HG03457 (cell line): ENCODE results near the gene CFAP299.

Source experiments
- ATAC-seq: cut with Tn5 transposase; IDR thresholded peaks from one replicate; pipeline ENCODE4 v1.9.1; 2021; ENCODE audit warnings: moderate number of reproducible peaks; ENCODE audit not compliant: unreplicated experiment

CFAP299 gene

GRCh38 chr4:80909938-80910337, 574.4 kb downstream of the CFAP299 start:
- no peak for ATAC-seq

DNA sequence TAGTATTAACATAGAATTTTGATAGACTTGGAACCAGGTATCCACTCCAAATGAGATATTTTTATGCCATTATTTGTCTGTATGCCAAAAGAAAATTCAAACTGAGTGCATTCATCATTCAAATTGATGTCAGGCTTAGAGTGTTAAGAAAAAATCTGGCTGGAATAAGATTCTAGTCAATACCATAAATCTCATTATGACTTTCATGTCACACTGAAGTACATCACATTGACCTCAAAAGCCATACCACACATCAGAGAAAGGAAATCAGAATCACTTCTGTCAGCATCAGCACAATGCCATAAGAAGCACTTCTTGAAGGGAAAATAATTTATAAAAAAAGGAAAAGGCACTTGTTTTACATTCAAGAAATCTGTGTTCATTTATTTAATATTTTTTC, 575.9 kb downstream of the CFAP299 start:
- no peak for ATAC-seq

- ATAC-seq, result no peak
Observed at GRCh38 chr4:80912350-80912749, 576.8 kb downstream of the CFAP299 start.

GRCh38 chr4:80913381-80913780, 577.9 kb downstream of the CFAP299 start:
- peak; percentile 77 for ATAC-seq

GRCh38 chr4:80916770-80917169, 581.2 kb downstream of the CFAP299 start:
- no peak for ATAC-seq

DNA sequence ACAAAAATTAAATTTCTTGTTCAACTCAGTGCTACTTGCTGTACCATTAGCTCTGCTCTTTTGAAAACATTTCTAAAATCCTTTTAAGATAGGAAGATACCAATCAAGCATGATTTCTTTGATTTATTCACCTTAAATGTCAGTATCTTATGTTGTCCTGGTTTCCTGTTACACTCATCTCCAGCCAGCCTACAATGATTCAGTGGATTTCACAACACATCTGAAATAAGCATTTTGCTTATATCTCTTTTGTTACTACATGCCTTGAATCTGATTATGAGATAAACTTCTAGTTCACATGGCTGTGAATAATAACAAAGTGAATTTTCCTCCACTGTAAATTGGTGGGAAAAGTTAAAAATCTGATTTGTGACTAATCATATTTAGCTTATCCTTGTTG, 582.5 kb downstream of the CFAP299 start:
- no peak for ATAC-seq

DNA sequence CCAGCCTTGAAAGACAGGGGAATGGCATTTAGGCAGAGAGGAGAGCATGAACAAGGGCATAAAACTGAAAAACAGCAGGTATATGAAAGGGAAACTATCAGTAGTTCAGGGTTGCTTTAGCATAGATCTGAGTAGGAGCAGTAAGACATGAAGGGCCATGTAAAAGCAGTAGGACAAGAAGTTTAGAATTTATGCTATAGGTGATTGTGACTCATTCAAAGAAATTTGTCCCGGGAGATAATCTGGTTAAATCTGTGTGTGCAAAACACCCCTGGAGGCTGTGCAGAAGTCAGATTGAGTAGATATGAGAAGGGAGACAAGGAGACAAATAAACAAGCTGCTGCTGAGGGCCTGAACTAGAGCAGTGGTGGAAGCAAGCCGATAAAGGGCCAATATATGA, 585.9 kb downstream of the CFAP299 start:
- no peak for ATAC-seq

- ATAC-seq, result no peak
Observed at GRCh38 chr4:80922941-80923340, 587.4 kb downstream of the CFAP299 start.

GRCh38 chr4:80925293-80925692, 589.8 kb downstream of the CFAP299 start:
- no peak for ATAC-seq

GRCh38 chr4:80926446-80926845, 590.9 kb downstream of the CFAP299 start:
- no peak for ATAC-seq

DNA sequence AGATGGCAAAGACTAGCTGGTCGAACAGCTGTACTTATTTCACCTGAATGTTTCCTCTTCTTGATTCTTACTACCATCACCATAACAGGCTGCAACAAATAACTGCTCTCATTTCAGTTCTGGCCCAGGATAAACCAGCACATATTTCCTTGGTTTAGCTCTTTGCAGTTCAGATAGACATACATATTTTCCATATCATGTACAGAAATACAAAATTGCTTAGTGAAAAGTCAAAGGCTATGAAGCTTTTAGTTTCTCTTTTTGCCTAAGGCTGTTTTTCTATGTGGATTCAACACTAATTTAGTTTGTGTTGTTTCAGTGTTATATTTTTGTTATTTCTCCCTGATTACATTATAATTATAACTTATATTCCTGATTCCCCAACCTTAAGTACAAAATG, 591.4 kb downstream of the CFAP299 start:
- no peak for ATAC-seq

GRCh38 chr4:80927420-80927819, 591.9 kb downstream of the CFAP299 start:
- no peak for ATAC-seq

DNA sequence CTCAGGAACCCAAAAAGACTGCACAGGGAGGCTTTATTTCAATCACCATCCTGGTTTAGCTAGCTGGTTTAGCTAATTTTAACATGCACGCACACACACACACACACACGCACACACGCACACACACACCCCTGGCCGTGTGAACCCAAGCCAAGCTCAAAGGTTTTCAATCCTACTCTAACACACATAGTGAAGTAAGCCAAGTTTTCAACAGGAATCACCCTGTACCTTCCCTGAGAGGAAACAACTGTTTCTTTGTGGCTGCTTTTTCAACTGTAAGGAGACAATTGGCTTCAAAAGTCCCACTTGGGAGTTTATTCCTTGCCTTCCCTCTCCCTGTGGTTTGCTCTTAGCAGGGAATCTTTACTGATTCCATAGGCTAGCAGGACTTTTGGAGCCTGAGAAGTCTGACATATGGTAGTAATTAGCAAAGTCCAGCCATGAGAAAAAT, 596.1 kb downstream of the CFAP299 start:
- no peak for ATAC-seq

DNA sequence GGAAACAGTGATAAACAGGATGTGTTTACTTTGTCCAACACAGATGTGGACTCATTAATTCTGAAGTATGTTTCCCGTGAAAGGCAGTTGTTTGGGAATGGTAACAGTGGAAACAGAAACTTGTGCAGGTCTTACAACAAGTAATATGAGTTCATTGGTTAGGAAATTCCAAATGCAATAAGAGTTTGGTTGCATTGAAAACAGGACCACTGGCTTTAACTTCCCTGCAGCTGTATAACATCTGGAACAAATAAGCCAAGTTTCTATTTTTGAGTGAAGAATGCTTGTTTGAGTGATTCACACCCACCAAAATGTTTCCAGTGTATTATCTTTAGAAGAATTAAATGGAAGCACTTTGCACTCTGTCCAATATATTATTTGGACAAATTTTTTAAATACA, 612.6 kb downstream of the CFAP299 start:
- no peak for ATAC-seq

GRCh38 chr4:80948995-80949394, 613.5 kb downstream of the CFAP299 start:
- ATAC-seq, result no peak

DNA sequence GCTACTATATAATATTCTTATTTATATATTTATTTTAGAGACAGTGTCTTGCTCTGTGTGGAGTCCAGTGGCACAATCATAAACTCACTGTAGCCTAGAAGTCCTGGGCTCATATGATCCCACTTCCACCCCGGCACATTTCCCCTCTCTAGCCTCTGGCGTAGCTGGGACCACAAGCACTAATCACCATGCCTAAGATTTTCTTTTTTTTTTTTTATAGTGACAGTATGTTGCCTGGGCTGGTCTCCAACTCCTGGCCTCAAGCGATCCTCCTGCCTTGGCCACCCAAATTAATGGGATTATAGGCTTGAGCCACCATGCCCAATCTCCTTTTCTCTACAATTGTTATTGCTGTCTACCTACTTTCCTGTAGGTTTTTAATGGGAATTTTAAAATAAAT, 620.9 kb downstream of the CFAP299 start:
- ATAC-seq, result no peak

DNA sequence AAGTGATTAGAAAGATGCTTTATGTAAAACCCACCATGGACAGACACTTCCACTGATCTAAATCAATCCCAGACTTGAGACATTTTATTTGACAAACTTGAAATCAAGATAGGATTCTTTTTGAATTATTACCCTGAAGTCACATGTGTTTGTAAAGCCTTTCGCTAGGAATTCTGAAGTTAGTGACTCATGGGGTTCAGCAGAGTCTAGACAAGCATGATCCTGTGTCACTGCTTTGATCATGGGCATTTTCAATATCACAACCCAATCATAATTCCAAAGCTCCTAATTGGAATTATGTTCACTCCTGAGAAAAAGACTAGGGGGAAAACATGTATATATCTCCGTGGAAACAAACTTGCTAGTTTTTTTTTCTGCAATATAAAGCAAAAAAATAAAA, 627.5 kb downstream of the CFAP299 start:
- no peak for ATAC-seq

DNA sequence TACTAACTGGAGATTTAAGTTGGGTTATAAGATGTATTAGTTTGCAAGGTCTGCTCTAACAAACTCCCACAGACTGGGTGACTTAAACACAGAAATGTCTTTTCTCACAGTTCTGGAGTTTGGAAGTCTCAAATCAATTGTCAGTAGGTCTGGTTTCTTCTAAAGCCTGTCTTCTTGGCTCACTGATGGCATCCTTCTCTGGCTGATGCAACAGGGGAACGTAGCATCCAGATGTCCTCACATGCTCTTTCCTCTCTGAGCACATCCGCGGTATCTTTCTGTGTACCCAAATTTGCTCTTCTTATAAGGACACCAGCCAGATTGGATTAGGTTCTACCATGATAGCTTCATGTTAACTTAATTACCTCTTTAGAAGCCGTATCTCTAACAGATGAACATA, 631.8 kb downstream of the CFAP299 start:
- no peak for ATAC-seq

DNA sequence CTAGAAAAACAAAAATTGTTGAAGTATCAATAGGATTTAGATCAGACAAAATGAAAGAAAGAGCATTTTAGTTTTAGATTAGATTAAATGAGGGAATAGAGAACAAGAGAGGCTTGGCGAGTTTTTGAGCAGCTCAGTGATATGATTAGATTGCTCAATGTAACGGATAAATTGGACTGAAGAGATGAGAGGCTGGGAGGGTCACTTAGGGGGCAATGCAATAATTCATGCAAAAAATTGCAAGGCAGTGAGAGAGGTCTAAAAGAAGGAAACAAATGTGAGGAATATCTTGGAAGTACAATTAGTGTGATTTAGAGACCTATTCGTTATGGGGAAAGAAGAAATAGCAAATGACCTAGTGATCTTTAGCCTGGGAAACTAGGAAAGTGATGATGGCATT, 644.7 kb downstream of the CFAP299 start:
- no peak for ATAC-seq

GRCh38 chr4:80986011-80986410, 650.5 kb downstream of the CFAP299 start:
- no peak for ATAC-seq

DNA sequence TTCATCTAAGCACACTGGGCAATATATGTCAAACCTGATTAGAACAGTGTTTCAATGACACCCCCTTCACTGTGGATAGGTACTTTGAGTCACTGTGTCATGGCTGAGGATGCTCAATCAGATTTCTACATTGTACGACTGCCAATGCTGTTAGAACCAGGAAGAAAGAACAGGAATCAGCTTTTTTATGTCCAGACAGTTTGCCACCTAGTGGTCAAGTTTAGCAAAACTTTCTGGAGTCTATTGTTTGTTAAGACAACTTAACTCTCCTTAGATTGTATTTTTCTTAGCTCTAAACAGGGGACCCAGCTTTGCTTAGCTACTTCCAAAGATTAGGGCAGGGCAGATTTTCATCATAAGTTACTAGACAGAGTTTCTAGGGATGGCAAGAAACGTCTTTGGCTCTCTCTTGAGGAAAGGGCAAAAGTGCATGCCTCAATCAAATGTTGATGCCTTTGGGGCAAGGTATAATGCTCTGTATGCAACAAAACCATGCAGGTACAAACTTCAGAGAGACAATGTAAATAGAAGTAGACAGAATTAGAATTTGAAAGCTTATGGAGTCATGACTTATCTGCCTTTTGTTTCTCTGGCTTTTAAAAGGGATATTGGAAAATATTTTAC, 654.5 kb downstream of the CFAP299 start:
- no peak for ATAC-seq

- no peak for ATAC-seq
Observed at GRCh38 chr4:80990851-80991250, 655.3 kb downstream of the CFAP299 start.

DNA sequence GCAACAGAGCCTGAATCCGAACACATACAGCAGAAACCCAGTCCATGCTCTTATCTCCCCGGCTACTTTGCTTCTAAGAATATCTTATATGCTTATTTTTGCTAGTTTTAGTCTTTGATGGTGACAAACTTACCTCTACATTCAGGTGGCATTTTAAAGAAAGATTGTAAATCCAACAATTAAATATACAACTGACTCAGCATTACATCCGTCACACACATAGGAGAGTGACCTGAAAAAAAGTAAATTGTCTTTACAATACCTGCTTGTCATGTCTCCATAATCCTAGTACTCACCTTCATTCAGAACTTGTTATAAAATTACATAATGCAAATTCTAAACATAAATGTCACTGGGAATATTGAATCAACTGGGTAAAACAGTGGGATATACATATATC, 664.4 kb downstream of the CFAP299 start:
- no peak for ATAC-seq
